Cardiac fibroblast (primary cell): ENCODE data around the gene ZNF638.

Experiments used
- DNase-seq, 2 donors: peaks; one replicate each; pipeline versions ENCODE4 v3.0.0 to v3.0.0-alpha.2; 2010; ENCODE audit warnings: low read depth in 2 of 2
- H3K4me3 ChIP-seq, 2 donors: replicated peaks in 1 of 2; 1 replicate in 1 of 2; 2 replicates in 1 of 2; pipeline ENCODE4 v1.5.1; 2011; ENCODE audit warnings: low read depth in 2 of 2, low read length in 2 of 2, mild to moderate bottlenecking in 2 of 2, moderate library complexity in 1 of 2
- TF ChIP-seq, protein P1 (sequence below): IDR thresholded peaks from one replicate; pipeline ENCODE4 v1.5.1; 2011; ENCODE audit warnings: low read depth, mild to moderate bottlenecking, low read length, inconsistent platforms

ZNF638 gene

DNA sequence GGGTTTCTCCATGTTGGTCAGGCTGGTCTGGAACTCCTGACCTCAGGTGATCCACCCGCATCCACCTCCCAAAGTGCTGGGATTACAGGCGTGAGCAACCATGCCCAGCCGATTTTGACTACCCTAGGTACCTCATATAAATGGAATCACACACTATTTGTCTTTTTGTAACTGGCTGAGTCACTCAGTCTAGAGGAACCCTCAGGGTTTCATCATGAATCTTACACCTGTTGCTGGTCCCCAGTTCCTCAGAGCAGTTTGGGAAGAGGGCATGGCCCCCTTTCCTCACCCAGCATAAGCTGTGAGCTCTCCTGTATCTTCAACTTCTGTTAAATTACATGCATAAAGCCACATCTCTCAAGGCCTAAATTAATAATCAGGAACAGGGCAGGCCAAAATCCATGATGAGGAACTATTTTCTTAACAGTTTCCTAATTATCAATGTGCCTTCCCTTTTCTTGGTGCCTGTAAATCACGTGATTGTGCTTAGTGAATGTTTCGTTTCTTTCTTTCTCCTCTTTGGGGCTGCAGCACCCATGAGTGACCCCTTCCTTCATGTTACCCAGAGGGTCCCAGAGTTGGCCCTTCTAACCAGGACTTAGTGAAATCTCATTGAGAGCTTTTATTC is 142.6 kb downstream of the ZNF638 start:
- TF ChIP-seq, protein P1, sequence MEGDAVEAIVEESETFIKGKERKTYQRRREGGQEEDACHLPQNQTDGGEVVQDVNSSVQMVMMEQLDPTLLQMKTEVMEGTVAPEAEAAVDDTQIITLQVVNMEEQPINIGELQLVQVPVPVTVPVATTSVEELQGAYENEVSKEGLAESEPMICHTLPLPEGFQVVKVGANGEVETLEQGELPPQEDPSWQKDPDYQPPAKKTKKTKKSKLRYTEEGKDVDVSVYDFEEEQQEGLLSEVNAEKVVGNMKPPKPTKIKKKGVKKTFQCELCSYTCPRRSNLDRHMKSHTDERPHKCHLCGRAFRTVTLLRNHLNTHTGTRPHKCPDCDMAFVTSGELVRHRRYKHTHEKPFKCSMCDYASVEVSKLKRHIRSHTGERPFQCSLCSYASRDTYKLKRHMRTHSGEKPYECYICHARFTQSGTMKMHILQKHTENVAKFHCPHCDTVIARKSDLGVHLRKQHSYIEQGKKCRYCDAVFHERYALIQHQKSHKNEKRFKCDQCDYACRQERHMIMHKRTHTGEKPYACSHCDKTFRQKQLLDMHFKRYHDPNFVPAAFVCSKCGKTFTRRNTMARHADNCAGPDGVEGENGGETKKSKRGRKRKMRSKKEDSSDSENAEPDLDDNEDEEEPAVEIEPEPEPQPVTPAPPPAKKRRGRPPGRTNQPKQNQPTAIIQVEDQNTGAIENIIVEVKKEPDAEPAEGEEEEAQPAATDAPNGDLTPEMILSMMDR = no peak
- no peak for DNase-seq

DNA sequence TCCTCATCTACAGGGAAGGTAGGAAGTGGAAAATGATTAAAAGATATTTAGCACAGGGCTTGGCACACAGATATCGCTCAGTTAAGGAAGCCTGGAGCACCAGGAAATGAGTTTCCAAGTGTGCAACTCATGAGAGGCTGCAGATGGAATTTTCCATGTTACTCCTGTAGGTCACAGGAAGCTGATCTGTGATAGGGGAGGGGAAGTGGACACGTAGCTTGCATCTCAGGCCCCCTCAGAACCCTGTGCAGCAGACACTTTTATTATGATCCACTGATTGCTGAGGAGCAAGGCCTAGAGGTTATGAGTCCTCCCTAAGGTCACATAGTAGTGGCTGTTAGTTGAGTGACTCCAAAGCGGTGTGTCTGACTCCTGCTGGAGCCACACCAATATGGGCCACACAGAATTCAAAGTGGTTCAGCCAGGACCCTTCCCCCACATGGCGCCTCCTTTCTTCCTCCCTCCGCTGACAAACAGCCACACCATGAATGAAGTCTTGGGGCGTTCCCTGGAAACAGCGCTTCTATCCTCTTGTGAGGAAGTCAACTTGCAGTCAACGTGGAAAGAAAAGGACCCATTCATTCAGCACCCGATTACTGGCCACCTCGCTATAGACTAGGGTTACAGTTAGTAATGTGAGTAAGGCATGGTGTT is 143.3 kb downstream of the ZNF638 start:
- TF ChIP-seq, protein P1 = no peak
- H3K4me3 ChIP-seq = no peak overlapping the region
- DNase-seq = no peak

More for the DNA sequence above, 142.6 kb downstream of the ZNF638 start:
- no peak overlapping the region for H3K4me3 ChIP-seq

DNA sequence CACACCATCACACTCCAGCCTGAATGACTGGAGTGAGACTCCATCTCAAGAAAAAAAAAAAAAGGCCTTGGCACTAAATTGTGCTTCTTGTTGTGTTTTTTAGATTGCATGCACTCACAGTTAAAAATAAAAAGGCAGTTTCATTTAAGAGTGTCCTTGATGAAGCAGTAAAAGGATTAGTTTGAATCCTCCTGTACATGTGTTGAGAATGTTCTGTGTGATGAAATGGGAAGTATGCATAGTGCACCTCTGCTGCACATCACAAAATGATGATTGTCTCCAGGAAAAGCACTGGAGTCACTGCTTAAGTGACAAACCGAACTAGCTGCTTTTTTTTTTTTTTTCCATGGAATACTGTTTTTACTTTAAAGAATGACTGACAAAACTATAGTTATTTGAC is 144.9 kb downstream of the ZNF638 start:
- TF ChIP-seq, protein P1 = no peak
- DNase-seq = no peak
- no peak overlapping the region for H3K4me3 ChIP-seq

DNA sequence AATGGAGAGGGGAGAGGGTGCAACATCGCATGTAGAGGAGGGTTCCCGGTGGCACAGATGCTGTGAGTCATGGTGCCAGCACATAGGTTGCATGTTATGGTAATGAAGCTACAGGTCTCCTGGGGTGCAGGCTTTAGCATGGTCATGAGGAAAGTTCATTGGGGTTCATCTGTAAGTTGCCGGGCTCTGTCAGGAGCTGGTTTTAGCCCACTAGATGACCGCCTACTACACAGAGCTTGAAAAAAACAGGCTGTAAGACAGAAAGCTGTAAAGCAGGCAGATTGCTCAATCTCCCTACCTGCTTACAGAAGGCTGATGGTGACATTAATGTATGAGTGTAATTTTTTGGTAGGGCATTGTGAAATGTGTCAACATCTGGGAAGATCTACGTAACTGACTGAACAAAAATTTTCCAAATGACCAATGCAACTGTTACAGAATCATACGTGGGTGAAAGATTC is 145.7 kb downstream of the ZNF638 start:
- DNase-seq = peak in 1 of 2 donors; percentile 89
- no peak overlapping the region for H3K4me3 ChIP-seq
- TF ChIP-seq, protein P1 = no peak

DNA sequence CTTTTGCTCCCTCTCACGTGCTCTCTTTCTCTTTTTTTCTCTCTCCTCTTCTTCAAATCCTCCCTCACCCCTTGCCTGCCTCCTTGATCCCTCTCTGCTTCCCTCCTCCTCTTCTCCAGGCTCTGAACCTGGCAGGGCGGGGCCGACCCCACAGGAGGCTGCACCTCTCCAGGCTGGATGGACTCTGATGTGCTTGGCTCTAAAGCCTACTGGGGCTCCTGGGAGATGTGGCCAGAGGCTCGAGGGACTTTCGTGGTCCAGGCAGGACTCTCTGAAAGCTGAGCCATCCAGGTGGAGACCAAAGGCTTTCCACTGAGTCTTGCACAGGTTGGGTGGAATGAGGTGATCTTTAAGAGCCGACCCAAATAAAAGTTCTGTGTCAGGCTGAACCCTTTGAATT is 147.2 kb downstream of the ZNF638 start:
- TF ChIP-seq, protein P1 = no peak
- no peak for DNase-seq

DNA sequence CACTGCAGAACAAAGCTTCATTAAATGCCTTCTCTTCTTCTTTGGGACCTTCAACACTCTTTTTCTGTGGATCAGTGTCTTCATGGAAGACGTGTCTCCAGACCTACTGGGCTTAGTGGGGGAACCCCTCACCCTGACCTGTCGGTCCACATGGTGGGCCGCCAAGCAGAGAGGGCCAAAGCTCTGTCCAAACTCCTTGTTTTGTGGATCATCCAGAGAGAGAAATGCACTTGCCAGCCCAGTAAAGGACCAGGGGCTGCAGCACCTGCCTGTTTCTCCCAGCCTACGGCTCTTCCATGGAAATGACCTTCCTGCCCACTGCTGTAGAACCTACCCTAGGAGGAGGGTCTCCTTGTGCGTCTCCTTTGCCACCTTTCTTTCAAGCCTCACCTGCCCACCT is 147.7 kb downstream of the ZNF638 start:
- DNase-seq = no peak
- H3K4me3 ChIP-seq = no peak overlapping the region
- TF ChIP-seq, protein P1 = no peak

More for the DNA sequence above, 147.2 kb downstream of the ZNF638 start:
- no peak overlapping the region for H3K4me3 ChIP-seq
